RWPE2 (cell line): ENCODE results near the gene GTF3C1.
A peak's percentile ranks its signal among the peaks of the same experiment; 100 is the strongest.

Experiments
- ATAC-seq: fragments of 200-7000 bp; cut with Tn5 transposase; 3 replicates; pipeline ENCODE4 v1.9.1; 2021; ENCODE audit warnings: low read depth
- DNase-seq: peaks from one replicate; pipeline ENCODE4 v3.0.0-alpha.2; 2020; ENCODE audit warnings: low spot score
- H3K27ac ChIP-seq: fragments of 450-650 bp; 2 replicates; pipeline ENCODE4 v1.5.1; 2017; ENCODE audit warnings: mild to moderate bottlenecking; ENCODE audit not compliant: poor library complexity, severe bottlenecking
- H3K27me3 ChIP-seq: fragments of 250-450 bp; sonication (Bioruptor Pico); 2 replicates; pipeline ENCODE4 v1.5.1; 2021; ENCODE audit warnings: mild to moderate bottlenecking, moderate library complexity; ENCODE audit not compliant: insufficient read depth, poor library complexity, severe bottlenecking
- H3K36me3 ChIP-seq: fragments of 250-450 bp; sonication (Bioruptor Pico); 2 replicates; pipeline ENCODE4 v1.5.1; 2020; ENCODE audit warnings: low read depth, mild to moderate bottlenecking, moderate library complexity
- H3K4me1 ChIP-seq: fragments of 250-450 bp; sonication (Bioruptor Pico); 2 replicates; pipeline ENCODE4 v1.5.1; 2021; ENCODE audit warnings: mild to moderate bottlenecking, moderate library complexity; ENCODE audit not compliant: insufficient read depth, poor library complexity, severe bottlenecking
- H3K4me3 ChIP-seq: fragments of 250-450 bp; sonication (Bioruptor Pico); 2 replicates; pipeline ENCODE4 v1.5.1; 2021; ENCODE audit warnings: mild to moderate bottlenecking, moderate library complexity; ENCODE audit not compliant: severe bottlenecking
- H3K9me3 ChIP-seq: fragments of 250-450 bp; sonication (Bioruptor Pico); 2 replicates; pipeline ENCODE4 v1.5.1; 2021; ENCODE audit warnings: mild to moderate bottlenecking, moderate library complexity; ENCODE audit not compliant: severe bottlenecking
- TF ChIP-seq, protein P1 (sequence below): fragments of 450-650 bp; IDR thresholded peaks from one replicate; pipeline ENCODE4 v1.5.1; 2017; ENCODE audit warnings: mild to moderate bottlenecking, moderate library complexity; ENCODE audit not compliant: poor library complexity, severe bottlenecking

The GTF3C1 gene

DNA sequence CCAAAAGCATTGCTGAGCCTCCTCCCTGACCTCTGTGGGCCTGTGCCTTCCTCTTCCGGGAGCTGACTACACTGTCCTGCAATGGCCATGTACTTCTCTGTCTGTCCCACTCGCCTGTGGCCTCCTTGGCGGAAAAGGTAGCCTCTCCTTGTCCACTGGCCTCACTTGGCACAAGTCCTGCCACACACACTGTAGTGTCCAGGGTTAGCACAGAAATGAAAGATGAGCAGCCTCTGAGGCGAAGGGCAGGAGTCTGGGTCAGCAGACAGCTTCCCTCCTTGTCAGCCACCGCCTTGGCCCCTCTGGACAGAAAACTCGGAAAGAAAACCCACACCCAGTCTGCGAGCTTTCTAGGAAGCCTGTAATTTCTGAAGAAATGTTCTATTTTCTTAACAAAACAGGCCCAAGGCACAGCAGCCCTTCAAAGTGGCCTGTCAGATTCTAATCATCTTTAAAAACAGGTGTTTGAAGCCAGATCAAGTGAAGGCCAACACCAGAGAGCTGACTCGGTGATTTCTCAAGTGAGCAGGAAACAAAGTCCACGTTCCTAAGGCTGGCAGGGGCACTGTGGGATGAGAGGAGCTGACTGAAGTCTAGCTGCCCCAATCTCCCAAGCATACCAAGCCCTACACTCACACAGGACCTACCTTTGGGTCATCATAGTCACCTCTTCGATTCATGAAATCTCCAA lies 67.2 kb downstream of the GTF3C1 start:
- TF ChIP-seq, protein P1, sequence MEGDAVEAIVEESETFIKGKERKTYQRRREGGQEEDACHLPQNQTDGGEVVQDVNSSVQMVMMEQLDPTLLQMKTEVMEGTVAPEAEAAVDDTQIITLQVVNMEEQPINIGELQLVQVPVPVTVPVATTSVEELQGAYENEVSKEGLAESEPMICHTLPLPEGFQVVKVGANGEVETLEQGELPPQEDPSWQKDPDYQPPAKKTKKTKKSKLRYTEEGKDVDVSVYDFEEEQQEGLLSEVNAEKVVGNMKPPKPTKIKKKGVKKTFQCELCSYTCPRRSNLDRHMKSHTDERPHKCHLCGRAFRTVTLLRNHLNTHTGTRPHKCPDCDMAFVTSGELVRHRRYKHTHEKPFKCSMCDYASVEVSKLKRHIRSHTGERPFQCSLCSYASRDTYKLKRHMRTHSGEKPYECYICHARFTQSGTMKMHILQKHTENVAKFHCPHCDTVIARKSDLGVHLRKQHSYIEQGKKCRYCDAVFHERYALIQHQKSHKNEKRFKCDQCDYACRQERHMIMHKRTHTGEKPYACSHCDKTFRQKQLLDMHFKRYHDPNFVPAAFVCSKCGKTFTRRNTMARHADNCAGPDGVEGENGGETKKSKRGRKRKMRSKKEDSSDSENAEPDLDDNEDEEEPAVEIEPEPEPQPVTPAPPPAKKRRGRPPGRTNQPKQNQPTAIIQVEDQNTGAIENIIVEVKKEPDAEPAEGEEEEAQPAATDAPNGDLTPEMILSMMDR, result no peak
- Histone ChIP-seq H3K27me3 (no peaks in the 10 kb centered on the region), H3K27ac (no peak overlapping the region), H3K36me3 (peaks cover 81% of the 10 kb centered on the region), H3K4me1 (no peaks in the 10 kb centered on the region), H3K4me3 (no peak overlapping the region), H3K9me3 (no peaks in the 10 kb centered on the region)
- DNase-seq (no peak), ATAC-seq (no peak)

DNA sequence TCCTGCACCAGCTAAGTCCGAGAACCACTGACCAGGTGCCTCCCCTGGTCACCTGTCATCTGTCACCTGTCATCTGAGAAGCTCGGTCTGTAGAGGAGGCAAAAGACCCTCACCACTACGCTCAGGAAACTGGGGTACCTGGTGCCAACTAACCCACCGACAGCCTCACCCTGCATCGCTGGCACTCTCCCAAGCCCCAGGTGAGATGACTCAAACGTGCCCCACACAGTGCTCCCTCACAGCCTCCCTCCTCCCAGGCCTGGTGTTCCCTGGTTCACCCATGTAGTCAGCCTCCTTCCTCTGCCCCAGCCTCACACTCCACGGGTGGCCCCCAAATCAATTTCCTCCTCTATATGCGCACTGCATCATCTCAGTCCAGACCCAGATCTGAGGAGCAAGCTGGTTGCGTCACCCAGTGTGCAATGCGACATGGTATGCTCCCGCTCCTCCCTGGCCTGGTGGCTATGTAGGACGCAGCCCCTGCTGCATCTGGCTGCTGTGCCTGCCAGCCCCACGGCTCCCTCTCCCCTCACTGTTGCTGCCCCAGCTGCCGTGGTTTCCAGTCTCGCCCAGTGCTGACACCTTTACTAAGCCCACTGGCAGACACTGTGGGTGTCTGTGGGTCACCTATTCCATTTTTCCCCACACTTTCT lies 68.3 kb downstream of the GTF3C1 start:
- no peaks in the 10 kb centered on the region for H3K27me3 ChIP-seq
- DNase-seq (no peak), ATAC-seq (no peak)
- peaks cover 85% of the 10 kb centered on the region for H3K36me3 ChIP-seq
- no peak overlapping the region for H3K4me3 ChIP-seq
- H3K4me1 ChIP-seq, result no peaks in the 10 kb centered on the region
- TF ChIP-seq, protein P1, result no peak
- H3K9me3 ChIP-seq, result no peaks in the 10 kb centered on the region
- no peak overlapping the region for H3K27ac ChIP-seq

DNA sequence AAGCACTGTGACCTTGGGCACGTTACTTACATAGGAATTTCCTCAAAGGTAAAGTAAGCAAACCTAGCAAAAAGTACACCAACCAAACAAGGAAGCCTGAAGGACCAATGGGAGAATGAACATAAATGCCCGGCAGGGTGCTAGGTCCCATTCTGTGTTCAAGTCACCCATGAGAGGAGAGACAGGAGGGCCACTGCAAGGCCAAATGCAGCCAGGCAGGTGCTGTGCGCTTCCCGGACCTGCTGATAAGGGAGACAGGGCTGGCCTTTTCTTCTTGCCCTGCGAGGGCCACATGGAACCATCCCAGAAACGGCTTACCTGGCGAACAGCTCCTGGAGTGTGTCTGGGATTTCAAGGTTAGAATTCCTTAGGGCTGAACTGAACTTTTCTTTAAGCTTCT lies 69.0 kb downstream of the GTF3C1 start:
- H3K9me3 ChIP-seq, result no peaks in the 10 kb centered on the region
- TF ChIP-seq, protein P1, result no peak
- no peak for ATAC-seq
- no peaks in the 10 kb centered on the region for H3K4me1 ChIP-seq
- no peaks in the 10 kb centered on the region for H3K27me3 ChIP-seq
- no peak for DNase-seq
- H3K36me3 ChIP-seq, result peaks cover 89% of the 10 kb centered on the region
- H3K27ac ChIP-seq, result no peak overlapping the region
- H3K4me3 ChIP-seq, result no peak overlapping the region

DNA sequence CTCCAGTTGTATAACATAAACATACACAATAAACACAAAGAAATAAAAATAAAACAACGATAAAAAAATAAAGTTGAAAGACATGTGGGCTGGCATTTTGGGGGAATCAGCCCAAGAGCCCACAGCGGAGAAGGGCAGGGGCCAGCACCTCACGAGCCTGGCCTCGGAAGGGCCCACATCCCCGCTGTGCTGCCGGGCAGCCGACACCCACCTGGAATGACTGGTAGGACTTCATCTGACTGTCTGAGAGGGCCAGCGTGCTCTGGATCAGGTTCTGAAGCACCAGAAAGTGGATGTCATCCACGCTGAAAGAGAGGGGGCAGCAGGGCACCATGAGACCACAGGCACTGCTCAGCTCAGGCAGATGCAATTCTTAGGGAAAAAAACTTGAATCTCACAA lies 73.5 kb downstream of the GTF3C1 start:
- ATAC-seq, result no peak
- TF ChIP-seq, protein P1, result no peak
- peak overlapping the region; percentile 16 for H3K27ac ChIP-seq
- H3K9me3 ChIP-seq, result no peaks in the 10 kb centered on the region
- peaks cover 73% of the 10 kb centered on the region for H3K36me3 ChIP-seq
- H3K4me3 ChIP-seq, result no peak overlapping the region
- no peaks in the 10 kb centered on the region for H3K27me3 ChIP-seq
- no peak for DNase-seq
- H3K4me1 ChIP-seq, result no peaks in the 10 kb centered on the region

DNA sequence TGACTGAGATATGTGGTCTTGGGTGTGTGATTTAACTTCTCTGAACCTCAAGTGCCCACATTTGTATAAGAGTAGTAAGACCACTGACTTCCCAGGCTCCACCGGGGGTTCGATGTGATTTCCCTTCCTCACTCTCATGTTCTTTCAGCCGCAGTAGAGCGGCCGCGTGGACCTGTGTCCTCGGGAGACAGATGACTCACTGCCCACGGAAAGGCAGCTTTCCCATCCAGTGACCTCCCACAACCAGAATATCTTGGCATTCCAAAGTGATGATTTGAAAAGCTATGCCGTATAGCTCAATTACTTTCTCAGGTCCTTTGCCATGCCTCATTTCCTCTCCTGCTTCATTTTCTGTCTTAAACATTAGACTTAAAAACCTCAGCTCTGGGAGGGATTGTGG lies 74.2 kb downstream of the GTF3C1 start:
- peak overlapping the region; percentile 16 for H3K27ac ChIP-seq
- TF ChIP-seq, protein P1, result no peak
- no peaks in the 10 kb centered on the region for H3K4me1 ChIP-seq
- ATAC-seq (no peak), DNase-seq (no peak)
- H3K36me3 ChIP-seq, result peaks cover 76% of the 10 kb centered on the region
- H3K4me3 ChIP-seq, result no peak overlapping the region
- no peaks in the 10 kb centered on the region for H3K27me3 ChIP-seq
- no peaks in the 10 kb centered on the region for H3K9me3 ChIP-seq
